Measurements from ENCODE around the gene KATNIP. TPM values are rescaled to one million over a fixed set of nuclear protein-coding genes. Genes with fewer than 3 reads are reported as not detected.

Gene KATNIP
- total and polyA plus RNA-seq, 9 of the 15 experiments (the other 6 are each of a cell fraction or from before 2014, with no cell fraction given) = 1.7 to 13.2 (median 8.0) TPM

GRCh38 chr16:27597361-27597760 is 47.4 kb downstream of the KATNIP start (continued):
- TF ChIP-seq, protein P1, sequence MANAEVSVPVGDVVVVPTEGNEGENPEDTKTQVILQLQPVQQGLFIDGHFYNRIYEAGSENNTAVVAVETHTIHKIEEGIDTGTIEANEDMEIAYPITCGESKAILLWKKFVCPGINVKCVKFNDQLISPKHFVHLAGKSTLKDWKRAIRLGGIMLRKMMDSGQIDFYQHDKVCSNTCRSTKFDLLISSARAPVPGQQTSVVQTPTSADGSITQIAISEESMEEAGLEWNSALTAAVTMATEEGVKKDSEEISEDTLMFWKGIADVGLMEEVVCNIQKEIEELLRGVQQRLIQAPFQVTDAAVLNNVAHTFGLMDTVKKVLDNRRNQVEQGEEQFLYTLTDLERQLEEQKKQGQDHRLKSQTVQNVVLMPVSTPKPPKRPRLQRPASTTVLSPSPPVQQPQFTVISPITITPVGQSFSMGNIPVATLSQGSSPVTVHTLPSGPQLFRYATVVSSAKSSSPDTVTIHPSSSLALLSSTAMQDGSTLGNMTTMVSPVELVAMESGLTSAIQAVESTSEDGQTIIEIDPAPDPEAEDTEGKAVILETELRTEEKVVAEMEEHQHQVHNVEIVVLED (CRISPR knock-in tag; IDR thresholded peaks at IDR 0.05) = no peak
- TF ChIP-seq CTBP1 (IDR thresholded peaks at IDR 0.05; ENCODE audit: borderline replicate concordance) (no peak), ZNF12 (CRISPR knock-in tag; IDR thresholded peaks at IDR 0.05) (no peak), HEY1 (CRISPR knock-in tag; IDR thresholded peaks at IDR 0.05; ENCODE audit: borderline replicate concordance) (no peak), TEAD1 (CRISPR knock-in tag; IDR thresholded peaks at IDR 0.05) (no peak), SAP30 (IDR thresholded peaks at IDR 0.05; ENCODE audit: borderline replicate concordance, insufficient read depth, low read depth, low read length, poor library complexity, severe bottlenecking) (no peak), NBN (IDR thresholded peaks at IDR 0.05; ENCODE audit: low read depth) (no peak), E2F5 (CRISPR knock-in tag; IDR thresholded peaks at IDR 0.05) (no peak)
- TF ChIP-seq, protein P2, sequence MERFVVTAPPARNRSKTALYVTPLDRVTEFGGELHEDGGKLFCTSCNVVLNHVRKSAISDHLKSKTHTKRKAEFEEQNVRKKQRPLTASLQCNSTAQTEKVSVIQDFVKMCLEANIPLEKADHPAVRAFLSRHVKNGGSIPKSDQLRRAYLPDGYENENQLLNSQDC (CRISPR knock-in tag; IDR thresholded peaks at IDR 0.05) = no peak

Measured in K562 (cell line).